DMS 273 (cell line): Measurements from ENCODE around the gene PLEKHO2.
A peak's percentile ranks its signal among the peaks of the same experiment; 100 is the strongest.

Experiments used
- DNase-seq: peaks from one replicate; lab custom pipeline; 2025; ENCODE audit not compliant: unreplicated experiment; lab: John Stamatoyannopoulos, UW

Gene PLEKHO2

DNA sequence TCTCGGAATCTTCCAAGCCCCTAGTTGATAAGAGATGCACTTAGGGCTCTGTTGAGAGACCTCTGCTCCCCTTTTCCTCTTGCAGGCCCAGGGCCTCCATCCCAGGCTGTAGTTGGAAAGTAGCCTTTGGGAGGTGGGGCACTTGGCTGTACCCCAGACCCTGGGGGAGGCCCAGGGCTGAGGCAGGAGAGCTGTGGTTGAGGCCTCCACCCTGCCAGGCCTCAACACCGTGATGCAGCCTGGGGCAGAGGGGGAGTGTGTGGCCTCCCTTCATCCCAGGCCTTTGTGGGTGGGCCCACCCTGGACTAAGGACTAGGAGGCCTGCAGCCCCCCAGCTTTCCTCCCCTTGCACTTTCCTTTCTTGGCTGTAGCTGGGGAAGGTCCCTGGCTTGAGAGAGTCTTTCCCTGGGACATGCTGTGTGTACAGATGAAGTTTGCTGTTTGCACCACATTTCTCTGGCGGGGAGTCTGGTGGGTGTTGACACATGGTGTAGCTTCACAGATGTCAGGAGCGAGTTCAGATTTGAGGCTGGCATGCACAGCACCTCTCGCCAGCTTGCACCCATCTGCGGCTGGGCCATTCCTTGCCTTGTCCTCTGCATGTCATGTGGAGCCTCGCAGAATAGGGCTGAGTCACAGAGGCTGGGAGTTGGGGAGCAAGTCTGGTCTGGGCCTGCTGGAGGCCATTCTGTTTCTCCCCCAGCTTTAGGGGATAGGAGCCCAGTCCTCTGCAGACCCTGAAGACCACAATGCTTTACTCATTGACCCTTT, 13.7 kb downstream of the PLEKHO2 start:
- peak; percentile 75 for DNase-seq

GRCh38 chr15:64856429-64857145, 14.9 kb downstream of the PLEKHO2 start:
- peak; percentile 7 for DNase-seq

DNA sequence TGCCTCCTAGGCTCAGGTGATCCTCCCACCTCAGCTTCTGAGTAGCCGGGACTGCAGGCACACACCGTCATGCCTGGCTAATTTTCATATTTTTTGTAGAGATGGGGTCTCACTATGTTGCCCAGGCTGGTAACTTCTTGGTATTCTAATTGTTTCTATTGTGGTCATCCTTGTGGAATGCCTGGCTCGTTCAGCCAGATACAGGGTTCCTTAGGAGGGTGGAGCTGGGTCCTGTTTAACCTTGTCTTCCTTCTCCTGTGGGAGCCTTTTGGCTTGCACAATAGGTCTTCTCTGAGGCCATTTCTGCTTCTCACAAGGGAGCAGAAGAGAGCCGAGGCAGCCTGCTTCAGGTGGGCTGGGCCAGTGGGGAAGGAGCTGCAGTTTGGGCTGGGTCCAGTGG, 15.7 kb downstream of the PLEKHO2 start:
- DNase-seq: no peak

DNA sequence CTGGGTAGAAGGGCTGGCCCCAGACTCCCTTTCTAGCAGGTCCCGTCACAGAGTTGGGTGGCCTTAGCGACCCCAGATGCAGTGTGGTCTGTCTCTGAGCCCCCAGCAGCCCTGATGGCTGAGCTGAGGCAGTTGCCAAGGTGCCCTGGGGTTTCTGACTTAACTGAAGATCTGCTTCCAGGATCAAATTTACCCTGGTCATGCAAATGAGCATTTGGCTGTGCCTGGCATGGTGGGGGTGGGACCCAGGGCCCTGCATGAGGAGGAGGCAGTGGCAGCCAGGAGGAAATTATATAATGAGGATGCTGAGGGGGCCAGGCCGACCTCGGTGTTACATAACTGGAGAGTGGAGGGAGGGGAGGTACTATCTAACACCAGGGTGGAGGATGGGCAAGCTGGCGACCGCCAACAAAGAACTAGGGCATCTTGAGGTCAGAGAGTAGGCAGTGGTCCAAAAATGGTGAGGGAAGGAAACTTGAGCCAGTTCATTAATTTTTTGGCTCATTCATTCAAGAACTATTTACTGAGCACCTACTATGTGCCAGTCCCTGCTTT, 16.4 kb downstream of the PLEKHO2 start:
- peak; percentile 56 for DNase-seq

DNA sequence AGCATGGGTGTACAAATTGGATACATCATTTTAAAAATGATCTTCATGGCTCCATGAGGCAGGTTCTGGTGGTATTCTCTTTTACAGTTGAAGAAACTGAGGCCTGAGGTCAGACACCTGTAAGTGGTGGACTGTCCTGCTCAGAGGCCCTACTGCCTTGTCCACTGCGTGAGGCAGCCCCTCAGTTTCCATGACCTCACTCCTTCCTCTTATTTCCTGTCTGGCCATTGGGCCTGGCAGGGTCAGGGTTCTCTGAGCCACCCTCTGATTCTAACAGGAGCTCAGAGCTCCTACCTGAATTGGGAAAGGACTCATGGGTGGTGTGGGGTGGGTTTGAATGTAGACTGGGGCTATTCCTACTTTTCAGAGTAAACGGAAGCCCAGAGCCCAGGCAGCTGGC, 17.5 kb downstream of the PLEKHO2 start:
- DNase-seq: no peak

DNA sequence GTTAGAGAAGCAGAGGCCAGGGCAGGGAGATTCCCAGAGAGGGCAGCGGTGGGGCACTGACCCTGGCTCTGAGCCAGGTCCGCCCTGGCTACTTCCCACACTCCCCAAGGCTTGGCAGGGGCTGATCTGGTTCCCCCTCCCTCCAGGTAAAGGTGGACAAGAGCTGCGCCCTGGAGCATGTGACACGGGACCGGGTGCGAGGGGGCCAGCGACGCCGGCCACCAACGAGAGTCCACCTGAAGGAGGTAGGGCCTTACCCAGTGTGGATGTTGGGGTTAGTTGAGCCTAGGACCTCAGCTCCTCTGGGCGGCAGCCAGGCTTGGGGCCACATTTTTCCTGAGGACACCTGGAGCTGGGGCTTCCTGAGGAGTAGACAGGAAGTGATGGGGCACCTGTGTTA, 19.6 kb downstream of the PLEKHO2 start:
- no peak for DNase-seq

GRCh38 chr15:64861960-64862359, 20.2 kb downstream of the PLEKHO2 start:
- no peak for DNase-seq

GRCh38 chr15:64862408-64862807, 20.7 kb downstream of the PLEKHO2 start:
- no peak for DNase-seq

DNA sequence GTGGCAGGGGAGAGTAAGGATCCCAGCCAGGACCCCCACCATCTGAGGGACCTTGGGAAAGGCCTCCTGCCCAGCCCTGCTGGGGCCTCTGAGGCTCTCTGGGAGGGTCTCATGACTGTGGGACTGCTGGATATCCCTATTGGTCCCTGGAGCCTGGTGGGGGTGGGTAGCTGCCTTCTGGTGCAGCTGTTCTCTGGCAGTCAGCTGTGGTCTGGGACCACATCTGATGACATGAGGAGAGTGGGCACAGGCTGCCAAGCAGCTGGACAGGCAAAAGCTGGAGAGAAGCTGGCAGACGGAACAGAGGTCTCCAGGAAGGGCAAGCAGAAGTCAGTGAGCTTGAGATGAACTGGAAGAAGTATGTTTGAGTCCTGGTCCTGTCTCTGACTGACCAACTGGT, 22.4 kb downstream of the PLEKHO2 start:
- DNase-seq: peak; percentile 46

GRCh38 chr15:64865126-64865997, 23.6 kb downstream of the PLEKHO2 start:
- DNase-seq: no peak

- DNase-seq: no peak
These were observed 24.3 kb downstream of the PLEKHO2 start for GRCh38 chr15:64865998-64866520.

GRCh38 chr15:64869501-64869900, 27.8 kb downstream of the PLEKHO2 start:
- no peak for DNase-seq

GRCh38 chr15:64870353-64870752, 28.6 kb downstream of the PLEKHO2 start:
- DNase-seq: no peak

DNA sequence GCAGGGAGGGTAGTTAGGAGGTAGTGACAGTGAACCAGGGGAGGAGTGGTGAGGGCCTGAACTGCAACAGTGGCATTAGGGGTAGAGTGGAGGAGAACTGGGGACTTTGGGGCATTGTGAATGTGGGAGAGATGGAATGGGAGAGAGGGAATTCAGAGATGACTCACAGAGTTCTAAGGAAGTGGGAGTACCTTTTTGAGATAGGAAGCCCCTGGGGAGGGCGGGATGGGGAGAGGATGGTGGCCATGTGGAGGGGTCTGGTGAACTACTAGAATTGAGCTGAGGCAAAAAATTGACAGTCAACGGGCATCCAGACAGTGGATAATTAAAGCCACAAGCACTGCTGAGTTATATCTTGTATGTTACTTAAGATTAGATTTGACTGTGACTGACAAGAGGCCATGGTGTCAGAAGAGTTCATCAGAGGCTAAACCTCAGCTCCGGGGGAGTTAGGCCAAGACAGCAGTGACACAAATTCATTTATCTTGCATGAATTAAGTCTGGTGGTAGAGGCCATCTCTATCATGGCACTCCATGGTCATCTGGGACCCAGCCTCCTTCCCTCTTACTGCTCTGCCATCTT, 34.0 kb downstream of the PLEKHO2 start:
- DNase-seq: no peak

DNA sequence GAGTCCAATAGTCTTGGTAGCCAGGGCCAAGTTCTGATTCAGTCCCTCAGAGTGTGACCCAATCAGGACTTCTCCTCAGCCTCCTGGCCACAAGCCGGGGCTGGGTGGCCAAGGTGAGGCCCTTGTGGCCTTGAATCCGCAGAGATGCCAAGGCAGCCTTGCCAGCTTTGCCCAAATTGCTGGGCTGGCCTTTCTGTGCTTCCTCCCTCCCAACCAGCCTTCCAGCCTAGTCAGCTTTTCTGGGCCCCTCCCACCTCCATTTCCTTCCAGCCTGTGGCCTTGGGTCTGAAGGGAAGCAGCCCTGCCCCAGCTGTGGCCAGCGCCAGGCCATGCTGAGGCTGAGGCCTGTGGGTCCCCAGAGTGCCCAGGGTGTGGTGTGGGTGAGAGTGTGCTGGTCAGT, 35.7 kb downstream of the PLEKHO2 start:
- DNase-seq: no peak

- no peak for DNase-seq
These were observed 37.0 kb downstream of the PLEKHO2 start for GRCh38 chr15:64878705-64879104.

GRCh38 chr15:64883100-64883581, 41.4 kb downstream of the PLEKHO2 start:
- DNase-seq: no peak

DNA sequence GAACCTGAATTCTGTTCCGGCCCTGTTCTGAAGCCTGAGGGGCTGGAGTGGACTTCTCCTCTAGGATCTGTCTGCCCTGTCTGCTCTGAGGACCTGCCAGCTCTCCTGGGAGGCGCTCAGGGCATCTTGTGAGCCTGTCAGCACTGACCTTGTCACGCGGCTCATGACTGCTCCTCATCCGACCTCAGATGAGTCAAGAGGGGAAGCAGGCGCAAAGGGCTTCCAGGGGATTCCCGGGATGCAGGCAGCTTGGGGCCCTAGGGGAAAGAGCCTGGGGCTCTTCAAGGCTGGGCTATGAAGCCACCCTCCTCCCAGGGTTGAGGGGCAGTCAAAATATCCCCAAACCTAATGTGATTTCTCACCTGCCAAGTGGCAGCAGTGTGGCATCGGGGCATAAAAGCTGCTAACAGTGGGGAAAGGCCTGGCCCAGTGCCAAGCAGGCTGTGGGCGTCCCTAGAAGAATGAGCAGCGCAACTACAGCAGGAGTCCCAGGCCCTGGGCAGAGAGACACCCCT, 42.3 kb downstream of the PLEKHO2 start:
- peak; percentile 21 for DNase-seq

GRCh38 chr15:64884679-64885078, 43.0 kb downstream of the PLEKHO2 start:
- DNase-seq: no peak

DNA sequence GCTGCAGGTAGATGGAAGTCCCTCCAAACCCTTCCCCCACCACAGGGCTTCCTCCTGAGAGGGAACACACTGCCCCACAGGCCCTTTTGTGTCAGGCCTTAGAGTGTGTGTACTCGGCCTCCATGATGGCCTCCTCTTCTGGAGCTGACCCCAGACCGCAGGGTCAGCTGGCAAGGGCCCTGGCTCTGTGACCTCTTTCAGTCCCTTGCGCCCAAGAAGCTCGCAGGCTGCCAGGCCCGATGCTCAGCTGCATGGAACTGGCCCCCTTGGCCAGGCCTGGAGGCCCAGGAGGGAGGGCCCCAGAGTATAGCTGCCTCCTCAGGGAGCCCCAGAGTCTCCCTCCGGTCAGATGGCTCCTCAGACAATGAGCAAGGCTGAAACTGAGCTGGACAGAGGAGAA, 46.6 kb downstream of the PLEKHO2 start:
- no peak for DNase-seq
